ENCODE measurements around the gene FRG2C.
A peak's percentile ranks its signal among the peaks of the same experiment; 100 is the strongest.
"Not testable (repeated sequence)": the region's sequence is repeated elsewhere in the genome, so short reads cannot be mapped to it uniquely, and the experiment has no call there.

Gene FRG2C

GRCh38 chr3:75641107-75641517 is 23.0 kb upstream of the FRG2C start:
- DNase-seq = peak; percentile 43 to 59
- peak overlapping the region; percentile 51 for H3K14ac ChIP-seq (ENCODE audit: low read length)
- H2BK12ac ChIP-seq (ENCODE audit: low read length); H3K27me3 ChIP-seq (ENCODE audit: insufficient read depth, low read length); H3K23ac ChIP-seq (ENCODE audit: low read length); H3K9me3 ChIP-seq (ENCODE audit: insufficient read depth, low read depth, low read length); H3K9ac ChIP-seq (ENCODE audit: low read length); H3K79me2 ChIP-seq (ENCODE audit: control insufficient read depth, insufficient read depth, low read length, poor library complexity); H2AK5ac ChIP-seq (ENCODE audit: low read length); H2BK5ac ChIP-seq (ENCODE audit: low read depth, low read length, poor library complexity); H3K36me3 ChIP-seq (ENCODE audit: control insufficient read depth in 1 of 2, insufficient read depth in 2 of 2, low read length in 2 of 2); H3K4me1 ChIP-seq (ENCODE audit: control insufficient read depth in 1 of 2, insufficient read depth in 2 of 2, low read length in 2 of 2); H3K4ac ChIP-seq (ENCODE audit: low read depth, low read length); H2BK120ac ChIP-seq (ENCODE audit: insufficient read depth, low read length, poor library complexity); H3K79me1 ChIP-seq (ENCODE audit: low read length); H3K27ac ChIP-seq (ENCODE audit: low read depth, low read length): not testable (repeated sequence)
- peak overlapping the region; percentile 62 for H4K91ac ChIP-seq (ENCODE audit: low read depth, low read length)
- peak overlapping the region; percentile 71 for H2AFZ ChIP-seq (ENCODE audit: insufficient read depth, low read length, poor library complexity)
- peak overlapping the region; percentile 90 for H4K12ac ChIP-seq (ENCODE audit: low read depth, low read length)
- H3K4me3 ChIP-seq (ENCODE audit: low read depth, low read length) = peak overlapping the region; percentile 62
- H3K4me2 ChIP-seq (ENCODE audit: low read length) = peak overlapping the region; percentile 56
- peak overlapping the region; percentile 95 for H4K8ac ChIP-seq (ENCODE audit: low read depth, low read length)
- no CpG with 5 or more reads among the region's 16 CpGs for WGBS (ENCODE audit: extremely low coverage, insufficient coverage, insufficient read length)
- peak overlapping the region; percentile 59 for H3K18ac ChIP-seq (ENCODE audit: low read length)

- not testable (repeated sequence) for H3K79me2 ChIP-seq (ENCODE audit: control insufficient read depth, insufficient read depth, low read length, poor library complexity); H2AK5ac ChIP-seq (ENCODE audit: low read length); H3K14ac ChIP-seq (ENCODE audit: low read length); H2AFZ ChIP-seq (ENCODE audit: insufficient read depth, low read length, poor library complexity); H3K27me3 ChIP-seq (ENCODE audit: insufficient read depth, low read length); H4K8ac ChIP-seq (ENCODE audit: low read depth, low read length); H3K23ac ChIP-seq (ENCODE audit: low read length); H2BK5ac ChIP-seq (ENCODE audit: low read depth, low read length, poor library complexity); H3K36me3 ChIP-seq (ENCODE audit: control insufficient read depth in 1 of 2, insufficient read depth in 2 of 2, low read length in 2 of 2); H2BK120ac ChIP-seq (ENCODE audit: insufficient read depth, low read length, poor library complexity); H4K91ac ChIP-seq (ENCODE audit: low read depth, low read length); H3K4me1 ChIP-seq (ENCODE audit: control insufficient read depth in 1 of 2, insufficient read depth in 2 of 2, low read length in 2 of 2); H4K12ac ChIP-seq (ENCODE audit: low read depth, low read length); H3K9me3 ChIP-seq (ENCODE audit: insufficient read depth, low read depth, low read length); H3K27ac ChIP-seq (ENCODE audit: low read depth, low read length); H3K79me1 ChIP-seq (ENCODE audit: low read length); H3K4ac ChIP-seq (ENCODE audit: low read depth, low read length); H3K9ac ChIP-seq (ENCODE audit: low read length); H3K18ac ChIP-seq (ENCODE audit: low read length); H3K4me3 ChIP-seq (ENCODE audit: low read depth, low read length); H2BK12ac ChIP-seq (ENCODE audit: low read length); H3K4me2 ChIP-seq (ENCODE audit: low read length)
- peak in 1 of 2 donors; percentile 60 for DNase-seq
- no CpG with 5 or more reads among the region's 20 CpGs for WGBS (ENCODE audit: extremely low coverage, insufficient coverage, insufficient read length)
Observed at GRCh38 chr3:75643031-75643800, 20.9 kb upstream of the FRG2C start.

GRCh38 chr3:75645548-75645947 is 18.6 kb upstream of the FRG2C start:
- peak in 1 of 2 donors; percentile 31 for DNase-seq
- not testable (repeated sequence) for H3K9me3 ChIP-seq (ENCODE audit: insufficient read depth, low read depth, low read length); H2AK5ac ChIP-seq (ENCODE audit: low read length); H4K91ac ChIP-seq (ENCODE audit: low read depth, low read length); H4K12ac ChIP-seq (ENCODE audit: low read depth, low read length); H3K4me3 ChIP-seq (ENCODE audit: low read depth, low read length); H2BK12ac ChIP-seq (ENCODE audit: low read length); H2BK120ac ChIP-seq (ENCODE audit: insufficient read depth, low read length, poor library complexity); H2BK5ac ChIP-seq (ENCODE audit: low read depth, low read length, poor library complexity); H3K18ac ChIP-seq (ENCODE audit: low read length); H2AFZ ChIP-seq (ENCODE audit: insufficient read depth, low read length, poor library complexity); H3K4me1 ChIP-seq (ENCODE audit: control insufficient read depth in 1 of 2, insufficient read depth in 2 of 2, low read length in 2 of 2); H3K36me3 ChIP-seq (ENCODE audit: control insufficient read depth in 1 of 2, insufficient read depth in 2 of 2, low read length in 2 of 2); H3K4me2 ChIP-seq (ENCODE audit: low read length); H3K23ac ChIP-seq (ENCODE audit: low read length); H3K4ac ChIP-seq (ENCODE audit: low read depth, low read length); H3K27me3 ChIP-seq (ENCODE audit: insufficient read depth, low read length); H3K9ac ChIP-seq (ENCODE audit: low read length); H3K79me2 ChIP-seq (ENCODE audit: control insufficient read depth, insufficient read depth, low read length, poor library complexity); H4K8ac ChIP-seq (ENCODE audit: low read depth, low read length); H3K79me1 ChIP-seq (ENCODE audit: low read length); H3K14ac ChIP-seq (ENCODE audit: low read length); H3K27ac ChIP-seq (ENCODE audit: low read depth, low read length)
- no CpG with 5 or more reads among the region's 4 CpGs for WGBS (ENCODE audit: extremely low coverage, insufficient coverage, insufficient read length)

- Histone ChIP-seq H2BK12ac (ENCODE audit: low read length) (no peak overlapping the region), H2BK120ac (ENCODE audit: insufficient read depth, low read length, poor library complexity) (no peak overlapping the region), H3K27ac (ENCODE audit: low read depth, low read length) (no peak overlapping the region), H3K79me1 (ENCODE audit: low read length) (no peaks in the 10 kb centered on the region), H3K27me3 (ENCODE audit: insufficient read depth, low read length) (peaks cover under 1% of the 10 kb centered on the region), H3K4ac (ENCODE audit: low read depth, low read length) (no peak overlapping the region), H2AFZ (ENCODE audit: insufficient read depth, low read length, poor library complexity) (no peak overlapping the region), H3K23ac (ENCODE audit: low read length) (no peak overlapping the region), H2BK5ac (ENCODE audit: low read depth, low read length, poor library complexity) (no peak overlapping the region), H4K12ac (ENCODE audit: low read depth, low read length) (no peak overlapping the region), H4K8ac (ENCODE audit: low read depth, low read length) (no peak overlapping the region), H2AK5ac (ENCODE audit: low read length) (no peak overlapping the region), H4K91ac (ENCODE audit: low read depth, low read length) (no peak overlapping the region), H3K4me1 (ENCODE audit: control insufficient read depth in 1 of 2, insufficient read depth in 2 of 2, low read length in 2 of 2) (no peaks in the 10 kb centered on the region), H3K79me2 (ENCODE audit: control insufficient read depth, insufficient read depth, low read length, poor library complexity) (no peaks in the 10 kb centered on the region), H3K14ac (ENCODE audit: low read length) (no peak overlapping the region), H3K9me3 (ENCODE audit: insufficient read depth, low read depth, low read length) (peaks cover 2% of the 10 kb centered on the region), H3K4me3 (ENCODE audit: low read depth, low read length) (no peak overlapping the region), H3K36me3 (ENCODE audit: control insufficient read depth in 1 of 2, insufficient read depth in 2 of 2, low read length in 2 of 2) (no peaks in the 10 kb centered on the region), H3K9ac (ENCODE audit: low read length) (no peak overlapping the region), H3K4me2 (ENCODE audit: low read length) (no peak overlapping the region), H3K18ac (ENCODE audit: low read length) (no peak overlapping the region)
- DNase-seq = no peak
- no CpG with 5 or more reads among the region's 9 CpGs for WGBS (ENCODE audit: extremely low coverage, insufficient coverage, insufficient read length)
Observed at GRCh38 chr3:75650191-75650590, 13.9 kb upstream of the FRG2C start.

All from trophoblast cell (in vitro differentiated cells and primary cell).